ENCODE measurements around the gene NOX4. TPM values are rescaled to one million over a fixed set of nuclear protein-coding genes. Genes with fewer than 3 reads are reported as not detected.

The NOX4 gene
- total and polyA plus RNA-seq, 9 of the 15 experiments (the other 6 are each of a cell fraction or from before 2014, with no cell fraction given): not detected

GRCh38 chr11:89535221-89535620, 44.0 kb upstream of the NOX4 start (continued):
- TF ChIP-seq JUN (IDR thresholded peaks at IDR 0.05; ENCODE audit: borderline replicate concordance, low read depth, low read length): no peak
- TF ChIP-seq JUN (CRISPR knock-in tag; IDR thresholded peaks at IDR 0.05; ENCODE audit: borderline replicate concordance): no peak
- TF ChIP-seq MCM2 (IDR thresholded peaks at IDR 0.05; ENCODE audit: low read depth): no peak
- no peak for TF ChIP-seq FOXP1 (CRISPR knock-in tag; IDR thresholded peaks at IDR 0.05)
- TF ChIP-seq SIX5 (IDR thresholded peaks at IDR 0.05; ENCODE audit: borderline replicate concordance in 1 of 2, insufficient read depth in 1 of 2, low read depth in 1 of 2, low read length in 2 of 2): no peak
- no peak for TF ChIP-seq SLC30A9 (CRISPR knock-in tag; IDR thresholded peaks at IDR 0.05)
- no peak for TF ChIP-seq GTF3C2 (IDR thresholded peaks at IDR 0.05; ENCODE audit: borderline replicate concordance, extremely low read depth, insufficient read length)
- TF ChIP-seq, protein P1, sequence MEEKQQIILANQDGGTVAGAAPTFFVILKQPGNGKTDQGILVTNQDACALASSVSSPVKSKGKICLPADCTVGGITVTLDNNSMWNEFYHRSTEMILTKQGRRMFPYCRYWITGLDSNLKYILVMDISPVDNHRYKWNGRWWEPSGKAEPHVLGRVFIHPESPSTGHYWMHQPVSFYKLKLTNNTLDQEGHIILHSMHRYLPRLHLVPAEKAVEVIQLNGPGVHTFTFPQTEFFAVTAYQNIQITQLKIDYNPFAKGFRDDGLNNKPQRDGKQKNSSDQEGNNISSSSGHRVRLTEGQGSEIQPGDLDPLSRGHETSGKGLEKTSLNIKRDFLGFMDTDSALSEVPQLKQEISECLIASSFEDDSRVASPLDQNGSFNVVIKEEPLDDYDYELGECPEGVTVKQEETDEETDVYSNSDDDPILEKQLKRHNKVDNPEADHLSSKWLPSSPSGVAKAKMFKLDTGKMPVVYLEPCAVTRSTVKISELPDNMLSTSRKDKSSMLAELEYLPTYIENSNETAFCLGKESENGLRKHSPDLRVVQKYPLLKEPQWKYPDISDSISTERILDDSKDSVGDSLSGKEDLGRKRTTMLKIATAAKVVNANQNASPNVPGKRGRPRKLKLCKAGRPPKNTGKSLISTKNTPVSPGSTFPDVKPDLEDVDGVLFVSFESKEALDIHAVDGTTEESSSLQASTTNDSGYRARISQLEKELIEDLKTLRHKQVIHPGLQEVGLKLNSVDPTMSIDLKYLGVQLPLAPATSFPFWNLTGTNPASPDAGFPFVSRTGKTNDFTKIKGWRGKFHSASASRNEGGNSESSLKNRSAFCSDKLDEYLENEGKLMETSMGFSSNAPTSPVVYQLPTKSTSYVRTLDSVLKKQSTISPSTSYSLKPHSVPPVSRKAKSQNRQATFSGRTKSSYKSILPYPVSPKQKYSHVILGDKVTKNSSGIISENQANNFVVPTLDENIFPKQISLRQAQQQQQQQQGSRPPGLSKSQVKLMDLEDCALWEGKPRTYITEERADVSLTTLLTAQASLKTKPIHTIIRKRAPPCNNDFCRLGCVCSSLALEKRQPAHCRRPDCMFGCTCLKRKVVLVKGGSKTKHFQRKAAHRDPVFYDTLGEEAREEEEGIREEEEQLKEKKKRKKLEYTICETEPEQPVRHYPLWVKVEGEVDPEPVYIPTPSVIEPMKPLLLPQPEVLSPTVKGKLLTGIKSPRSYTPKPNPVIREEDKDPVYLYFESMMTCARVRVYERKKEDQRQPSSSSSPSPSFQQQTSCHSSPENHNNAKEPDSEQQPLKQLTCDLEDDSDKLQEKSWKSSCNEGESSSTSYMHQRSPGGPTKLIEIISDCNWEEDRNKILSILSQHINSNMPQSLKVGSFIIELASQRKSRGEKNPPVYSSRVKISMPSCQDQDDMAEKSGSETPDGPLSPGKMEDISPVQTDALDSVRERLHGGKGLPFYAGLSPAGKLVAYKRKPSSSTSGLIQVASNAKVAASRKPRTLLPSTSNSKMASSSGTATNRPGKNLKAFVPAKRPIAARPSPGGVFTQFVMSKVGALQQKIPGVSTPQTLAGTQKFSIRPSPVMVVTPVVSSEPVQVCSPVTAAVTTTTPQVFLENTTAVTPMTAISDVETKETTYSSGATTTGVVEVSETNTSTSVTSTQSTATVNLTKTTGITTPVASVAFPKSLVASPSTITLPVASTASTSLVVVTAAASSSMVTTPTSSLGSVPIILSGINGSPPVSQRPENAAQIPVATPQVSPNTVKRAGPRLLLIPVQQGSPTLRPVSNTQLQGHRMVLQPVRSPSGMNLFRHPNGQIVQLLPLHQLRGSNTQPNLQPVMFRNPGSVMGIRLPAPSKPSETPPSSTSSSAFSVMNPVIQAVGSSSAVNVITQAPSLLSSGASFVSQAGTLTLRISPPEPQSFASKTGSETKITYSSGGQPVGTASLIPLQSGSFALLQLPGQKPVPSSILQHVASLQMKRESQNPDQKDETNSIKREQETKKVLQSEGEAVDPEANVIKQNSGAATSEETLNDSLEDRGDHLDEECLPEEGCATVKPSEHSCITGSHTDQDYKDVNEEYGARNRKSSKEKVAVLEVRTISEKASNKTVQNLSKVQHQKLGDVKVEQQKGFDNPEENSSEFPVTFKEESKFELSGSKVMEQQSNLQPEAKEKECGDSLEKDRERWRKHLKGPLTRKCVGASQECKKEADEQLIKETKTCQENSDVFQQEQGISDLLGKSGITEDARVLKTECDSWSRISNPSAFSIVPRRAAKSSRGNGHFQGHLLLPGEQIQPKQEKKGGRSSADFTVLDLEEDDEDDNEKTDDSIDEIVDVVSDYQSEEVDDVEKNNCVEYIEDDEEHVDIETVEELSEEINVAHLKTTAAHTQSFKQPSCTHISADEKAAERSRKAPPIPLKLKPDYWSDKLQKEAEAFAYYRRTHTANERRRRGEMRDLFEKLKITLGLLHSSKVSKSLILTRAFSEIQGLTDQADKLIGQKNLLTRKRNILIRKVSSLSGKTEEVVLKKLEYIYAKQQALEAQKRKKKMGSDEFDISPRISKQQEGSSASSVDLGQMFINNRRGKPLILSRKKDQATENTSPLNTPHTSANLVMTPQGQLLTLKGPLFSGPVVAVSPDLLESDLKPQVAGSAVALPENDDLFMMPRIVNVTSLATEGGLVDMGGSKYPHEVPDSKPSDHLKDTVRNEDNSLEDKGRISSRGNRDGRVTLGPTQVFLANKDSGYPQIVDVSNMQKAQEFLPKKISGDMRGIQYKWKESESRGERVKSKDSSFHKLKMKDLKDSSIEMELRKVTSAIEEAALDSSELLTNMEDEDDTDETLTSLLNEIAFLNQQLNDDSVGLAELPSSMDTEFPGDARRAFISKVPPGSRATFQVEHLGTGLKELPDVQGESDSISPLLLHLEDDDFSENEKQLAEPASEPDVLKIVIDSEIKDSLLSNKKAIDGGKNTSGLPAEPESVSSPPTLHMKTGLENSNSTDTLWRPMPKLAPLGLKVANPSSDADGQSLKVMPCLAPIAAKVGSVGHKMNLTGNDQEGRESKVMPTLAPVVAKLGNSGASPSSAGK (IDR thresholded peaks at IDR 0.05): no peak

Data from K562 (cell line).